ENCODE results near the gene LCMT1. TPM values are rescaled to one million over a fixed set of nuclear protein-coding genes. Genes with fewer than 3 reads are reported as not detected.

Gene LCMT1
- total and polyA plus RNA-seq, 7 donors, result 35.1 to 54.5 (median 41.9) TPM

- 86 to 93% (median 92%) methylated on average over 7 of the region's 7 CpGs for WGBS, 3 donors
- no peak for TF ChIP-seq CTCF (IDR thresholded peaks at IDR 0.05)
- intact Hi-C loops (cut with DNase I), result no loop called here
- DNase-seq (no peak), ATAC-seq (no peak)
- Histone ChIP-seq H3K27me3 (ENCODE audit: insufficient read depth in 3 of 3, low read length in 2 of 3) (no peaks in the 10 kb centered on the region), H3K4me3 (no peak overlapping the region), H3K36me3 (ENCODE audit: insufficient read depth in 1 of 2, low read depth in 1 of 2) (no peaks in the 10 kb centered on the region), H3K9me3 (no peaks in the 10 kb centered on the region), H3K27ac (no peak overlapping the region), H3K4me1 (no peaks in the 10 kb centered on the region)
These were observed 87.9 kb downstream of the LCMT1 start for GRCh38 chr16:25199457-25199856.

- no peaks in the 10 kb centered on the region for H3K4me1 ChIP-seq
- intact Hi-C loops (cut with DNase I), result no loop called here
These were observed 99.2 kb downstream of the LCMT1 start for GRCh38 chr16:25210758-25211157.

GRCh38 chr16:25212636-25213035 lies 101.1 kb downstream of the LCMT1 start:
- no peaks in the 10 kb centered on the region for H3K36me3 ChIP-seq (ENCODE audit: insufficient read depth in 1 of 2, low read depth in 1 of 2)
- H3K27ac ChIP-seq, result no peak overlapping the region
- DNase-seq (no peak), ATAC-seq (no peak)
- intact Hi-C loops (cut with DNase I), result no loop called here
- WGBS, 3 donors, result 85 to 92% (median 90%) methylated on average over 2 of the region's 2 CpGs
- H3K9me3 ChIP-seq, result no peaks in the 10 kb centered on the region
- H3K4me1 ChIP-seq, result no peaks in the 10 kb centered on the region
- H3K27me3 ChIP-seq (ENCODE audit: insufficient read depth in 3 of 3, low read length in 2 of 3), result peaks cover 0 to 7% (median 0%) of the 10 kb centered on the region in 3 donors
- no peak overlapping the region for H3K4me3 ChIP-seq
- no peak for TF ChIP-seq CTCF (IDR thresholded peaks at IDR 0.05)

More at GRCh38 chr16:25210758-25211157, 99.2 kb downstream of the LCMT1 start:
- Histone ChIP-seq H3K4me3 (no peak overlapping the region), H3K9me3 (no peaks in the 10 kb centered on the region), H3K27me3 (ENCODE audit: insufficient read depth in 3 of 3, low read length in 2 of 3) (no peaks in the 10 kb centered on the region), H3K36me3 (ENCODE audit: insufficient read depth in 1 of 2, low read depth in 1 of 2) (no peaks in the 10 kb centered on the region), H3K27ac (no peak overlapping the region)
- WGBS, 3 donors, result 61 to 65% (median 63%) methylated on average over 4 of the region's 4 CpGs
- DNase-seq, result no peak
- TF ChIP-seq CTCF (IDR thresholded peaks at IDR 0.05), result no peak
- ATAC-seq, result no peak

GRCh38 chr16:25213709-25214397 lies 102.3 kb downstream of the LCMT1 start:
- H3K9me3 ChIP-seq, result no peaks in the 10 kb centered on the region
- H3K27ac ChIP-seq, result no peak overlapping the region
- no peak overlapping the region for H3K4me3 ChIP-seq
- no peaks in the 10 kb centered on the region for H3K36me3 ChIP-seq (ENCODE audit: insufficient read depth in 1 of 2, low read depth in 1 of 2)
- intact Hi-C loops (cut with DNase I), result no loop called here
- peaks cover 0 to 7% (median 0%) of the 10 kb centered on the region in 3 donors for H3K27me3 ChIP-seq (ENCODE audit: insufficient read depth in 3 of 3, low read length in 2 of 3)
- TF ChIP-seq CTCF (IDR thresholded peaks at IDR 0.05), result no peak
- no peaks in the 10 kb centered on the region for H3K4me1 ChIP-seq
- 70 to 72% (median 71%) methylated on average over 6 of the region's 6 CpGs for WGBS, 3 donors
- ATAC-seq, result no peak
- no peak for DNase-seq

- 82 to 83% (median 82%) methylated on average over 17 of the region's 17 CpGs for WGBS, 3 donors
- Histone ChIP-seq H3K27me3 (ENCODE audit: insufficient read depth in 3 of 3, low read length in 2 of 3) (peaks cover 0 to 7% (median 2%) of the 10 kb centered on the region in 3 donors), H3K4me3 (no peak overlapping the region), H3K4me1 (no peaks in the 10 kb centered on the region), H3K27ac (no peak overlapping the region), H3K9me3 (no peaks in the 10 kb centered on the region), H3K36me3 (ENCODE audit: insufficient read depth in 1 of 2, low read depth in 1 of 2) (no peaks in the 10 kb centered on the region)
- ATAC-seq, result no peak
- no peak for DNase-seq
- intact Hi-C loops (cut with DNase I), result no loop called here
- no peak for TF ChIP-seq CTCF (IDR thresholded peaks at IDR 0.05)
These were observed 105.6 kb downstream of the LCMT1 start for GRCh38 chr16:25217112-25217511.
